HG02678 (cell line): ENCODE measurements around the gene HTR4.
"Not testable (repeated sequence)": the region's sequence is repeated elsewhere in the genome, so short reads cannot be mapped to it uniquely, and the experiment has no call there.

Experiments used
- ATAC-seq: cut with Tn5 transposase; IDR thresholded peaks from one replicate; pipeline ENCODE4 v1.9.1; 2021; ENCODE audit warnings: mild to moderate bottlenecking, moderate library complexity; ENCODE audit not compliant: unreplicated experiment

HTR4 gene

DNA sequence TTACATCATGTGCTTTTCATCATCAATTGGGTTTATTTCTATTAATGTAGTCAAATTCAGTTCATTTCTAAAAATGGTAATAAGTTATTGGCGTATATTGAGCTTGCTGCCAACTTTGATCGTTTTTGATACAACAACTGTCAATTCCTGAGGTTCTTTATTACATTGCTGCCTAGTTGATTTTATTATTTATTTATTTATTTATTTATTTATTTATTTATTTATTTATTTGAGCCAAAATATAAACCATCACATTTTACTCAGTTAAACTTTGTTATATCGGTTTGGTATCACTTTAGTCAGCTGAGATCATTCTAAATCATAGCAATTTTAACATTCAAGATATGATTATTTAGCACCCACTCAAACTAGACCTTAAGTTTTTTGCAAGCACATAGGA lies 170.6 kb downstream of the HTR4 start:
- ATAC-seq: no peak

DNA sequence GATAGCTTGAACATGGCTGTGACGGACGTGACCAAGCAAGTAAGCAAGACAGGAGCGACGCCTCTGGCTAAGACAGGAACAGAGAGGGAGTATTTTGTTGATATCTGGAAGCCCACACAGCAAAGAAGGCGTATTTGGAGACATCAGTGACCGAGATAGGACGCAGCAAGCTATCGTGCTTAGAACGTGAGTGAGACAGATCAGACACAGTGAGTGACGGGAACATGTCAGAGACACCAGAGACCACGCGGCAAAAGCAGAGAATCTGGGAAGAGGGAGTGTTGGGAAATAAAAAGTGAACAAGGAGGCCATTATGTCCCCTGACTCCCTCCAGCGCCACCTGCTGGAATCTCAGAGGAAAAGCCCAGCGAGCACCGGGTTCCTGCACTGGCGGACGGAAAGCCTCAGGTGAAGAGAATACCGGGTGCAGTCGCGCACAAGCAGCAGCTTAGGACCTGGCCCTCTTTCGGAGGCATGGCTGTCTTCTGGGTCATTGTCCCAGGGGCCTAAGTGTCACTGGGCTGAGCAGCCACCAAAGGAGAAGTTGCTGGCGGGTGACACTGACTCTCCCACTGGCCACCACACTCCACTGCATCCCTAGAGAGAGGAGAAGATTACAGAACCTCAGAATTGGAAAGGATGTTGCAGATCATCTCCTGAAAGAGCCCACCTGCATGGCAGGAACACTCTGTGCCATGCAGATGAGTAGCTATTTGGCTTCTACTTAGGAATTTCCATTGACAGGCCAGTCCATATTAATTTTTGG lies 171.4 kb downstream of the HTR4 start:
- peak; percentile 79 for ATAC-seq

DNA sequence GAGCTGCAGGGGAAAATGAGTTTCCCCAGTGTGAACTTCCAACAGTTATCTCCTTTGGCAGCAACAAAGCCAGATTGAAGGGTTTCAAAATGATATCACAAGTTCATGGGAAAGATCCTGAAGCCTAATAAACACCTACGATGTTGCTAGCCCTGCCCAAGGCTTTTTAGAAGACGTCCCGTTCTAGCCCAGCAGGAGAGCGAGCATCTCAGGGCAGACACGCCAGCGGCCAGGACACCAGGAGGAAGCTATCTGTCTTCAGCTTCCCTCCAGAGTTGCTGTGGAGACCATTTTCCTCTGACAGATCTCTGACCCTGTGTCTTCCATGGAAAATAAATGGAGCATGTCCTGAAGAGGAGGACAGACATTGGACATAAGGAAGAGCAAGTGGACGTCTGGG lies 172.1 kb downstream of the HTR4 start:
- no peak for ATAC-seq

DNA sequence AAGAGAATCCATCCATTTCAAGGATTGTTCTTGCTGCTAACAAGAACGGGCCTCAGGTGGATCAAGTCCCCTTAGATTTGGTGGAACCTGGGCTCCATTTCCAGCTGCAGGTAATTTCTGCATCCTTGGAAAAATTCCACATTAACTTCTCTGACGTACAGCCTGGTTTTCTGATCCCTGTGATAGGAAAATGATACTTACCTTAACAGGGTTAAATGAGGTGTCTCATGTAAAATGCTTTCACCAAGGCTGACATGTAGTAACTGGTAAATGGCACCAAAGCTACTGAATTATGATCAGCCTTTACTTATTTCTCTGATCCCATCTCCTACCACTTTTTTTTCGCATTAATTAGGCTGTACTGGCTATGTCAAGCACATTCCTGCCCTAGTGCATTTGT lies 176.9 kb downstream of the HTR4 start:
- no peak for ATAC-seq

DNA sequence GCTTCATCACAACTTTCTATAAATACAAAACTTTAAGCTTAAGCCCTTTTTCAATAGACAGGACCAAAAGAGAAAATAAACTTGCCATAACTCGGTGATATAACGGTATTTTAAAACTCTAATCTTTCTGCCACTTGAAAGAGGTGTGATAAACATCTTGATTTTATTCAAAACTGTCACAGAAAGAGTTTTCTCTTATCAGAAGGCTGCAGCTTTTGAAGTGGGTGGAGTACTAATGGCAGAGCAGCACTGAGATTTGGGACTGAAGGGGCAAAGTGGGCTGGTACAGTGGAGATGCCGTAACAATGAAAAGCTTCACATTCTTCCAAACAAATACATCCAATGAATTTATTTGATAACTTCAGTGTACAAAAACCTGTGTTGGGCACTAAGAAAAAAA lies 178.0 kb downstream of the HTR4 start:
- ATAC-seq: no peak

DNA sequence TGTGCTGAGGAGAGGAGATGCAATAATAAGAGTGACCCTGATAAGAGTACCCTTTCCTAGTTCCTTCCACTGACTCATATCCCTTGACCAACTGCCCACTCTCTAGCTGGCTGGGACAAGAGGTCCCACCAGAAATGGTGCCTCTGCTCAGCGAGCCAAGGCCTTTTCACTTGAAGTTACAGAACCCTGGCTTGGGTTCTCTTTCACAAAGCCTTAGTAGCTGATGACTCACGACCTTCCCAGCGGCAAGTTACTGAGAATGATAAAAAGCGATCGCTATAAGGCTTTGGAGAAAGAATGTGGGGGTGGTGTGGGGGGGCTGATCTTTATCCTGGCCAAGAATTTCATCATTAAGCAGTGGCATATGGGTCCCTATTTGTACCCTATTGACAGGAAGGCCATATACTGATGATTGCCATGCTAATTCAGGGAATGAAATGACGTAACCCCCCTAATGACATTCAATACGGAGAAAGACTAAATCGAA lies 180.3 kb downstream of the HTR4 start:
- no peak for ATAC-seq

DNA sequence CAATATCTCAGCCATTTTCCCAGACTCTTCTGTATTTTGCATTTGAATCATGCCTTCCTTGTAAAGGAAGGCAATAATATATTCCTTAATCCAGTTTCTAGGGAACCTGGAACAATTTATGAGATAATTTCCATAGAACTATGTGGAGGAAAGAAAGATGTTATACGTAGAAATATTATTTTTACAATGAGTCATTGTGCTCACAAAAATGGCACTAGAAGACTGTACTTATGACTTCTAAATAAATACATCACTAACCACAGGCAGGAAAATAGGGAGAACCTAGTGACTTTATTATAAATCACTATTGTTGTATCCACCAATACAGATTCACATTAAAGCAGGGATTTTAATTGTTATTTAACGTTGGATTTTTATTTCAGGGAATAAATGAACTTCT lies 182.9 kb downstream of the HTR4 start:
- ATAC-seq: no peak

DNA sequence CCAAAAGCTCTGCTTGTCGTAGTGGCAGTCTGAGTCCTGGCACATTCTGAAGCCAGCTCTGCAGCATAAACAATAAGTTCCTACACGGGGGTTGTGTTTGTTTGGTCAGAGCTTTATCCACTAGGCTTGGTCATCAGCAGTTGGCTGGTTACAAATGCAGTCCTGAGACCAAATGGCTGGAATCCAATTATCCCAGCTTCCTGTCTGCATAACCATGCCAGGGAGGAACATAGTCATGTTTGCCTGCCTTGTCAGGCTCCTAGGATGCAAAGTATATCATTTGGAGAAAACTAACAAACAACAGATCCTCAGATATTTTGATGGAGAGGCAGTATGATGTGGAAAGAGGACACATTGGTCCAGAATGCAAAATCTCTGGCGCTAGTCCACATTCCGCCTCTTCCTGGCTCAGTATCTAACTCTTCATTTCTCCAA lies 184.8 kb downstream of the HTR4 start:
- ATAC-seq: no peak

DNA sequence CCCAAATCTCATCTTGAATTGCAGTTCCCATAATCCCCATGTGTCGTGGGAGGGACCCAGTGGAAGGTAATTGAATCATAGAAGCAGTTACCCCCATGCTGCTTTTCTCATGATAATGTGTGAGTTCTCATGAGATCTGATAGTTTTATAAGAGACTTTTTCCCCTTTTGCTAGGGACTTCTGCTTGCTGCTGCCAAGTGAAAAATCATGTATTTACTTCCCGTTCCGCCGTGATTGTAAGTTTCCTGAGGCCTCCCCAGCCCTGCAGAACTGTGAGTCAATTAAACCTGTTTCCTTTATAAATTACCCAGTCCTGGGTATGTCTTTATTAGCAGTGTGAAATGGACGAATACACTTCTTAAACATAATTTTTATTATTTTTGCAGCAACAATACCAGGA lies 185.6 kb downstream of the HTR4 start:
- not testable (repeated sequence) for ATAC-seq

DNA sequence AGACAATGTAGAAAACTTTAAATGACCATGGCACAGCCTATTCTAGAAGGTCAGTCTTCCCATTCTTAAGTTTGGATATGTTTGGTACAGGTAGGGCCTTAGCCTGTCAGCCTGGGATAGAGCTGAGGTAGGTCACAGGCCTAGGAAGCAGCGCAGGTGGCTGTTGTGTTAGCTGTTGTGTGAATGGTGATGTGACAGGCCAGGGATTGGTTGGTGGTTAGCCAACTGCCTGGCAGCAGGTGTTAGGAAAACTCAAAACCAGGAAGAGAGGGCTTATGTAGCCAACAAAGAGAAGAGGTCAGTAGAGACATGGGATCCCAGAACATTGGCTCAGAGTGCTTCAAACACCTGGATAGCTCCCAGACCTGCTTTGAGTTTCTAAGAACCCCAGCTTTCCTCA lies 186.4 kb downstream of the HTR4 start:
- ATAC-seq: no peak

DNA sequence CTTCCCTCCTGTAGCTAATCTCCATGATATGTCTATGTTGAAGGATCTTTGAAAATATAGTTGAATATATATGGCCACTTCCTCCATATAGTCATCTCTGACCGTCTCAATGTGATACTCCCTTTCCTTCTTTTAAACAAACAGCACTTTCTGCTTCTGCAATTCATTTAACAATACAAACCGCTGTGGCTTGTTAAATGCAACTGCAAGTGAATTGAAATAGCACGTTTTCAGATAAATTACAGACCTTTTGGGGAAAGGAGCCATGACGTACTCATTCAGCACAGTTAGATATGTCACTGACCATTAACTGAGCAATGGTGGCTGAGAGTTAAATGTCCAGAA lies 188.1 kb downstream of the HTR4 start:
- ATAC-seq: no peak

DNA sequence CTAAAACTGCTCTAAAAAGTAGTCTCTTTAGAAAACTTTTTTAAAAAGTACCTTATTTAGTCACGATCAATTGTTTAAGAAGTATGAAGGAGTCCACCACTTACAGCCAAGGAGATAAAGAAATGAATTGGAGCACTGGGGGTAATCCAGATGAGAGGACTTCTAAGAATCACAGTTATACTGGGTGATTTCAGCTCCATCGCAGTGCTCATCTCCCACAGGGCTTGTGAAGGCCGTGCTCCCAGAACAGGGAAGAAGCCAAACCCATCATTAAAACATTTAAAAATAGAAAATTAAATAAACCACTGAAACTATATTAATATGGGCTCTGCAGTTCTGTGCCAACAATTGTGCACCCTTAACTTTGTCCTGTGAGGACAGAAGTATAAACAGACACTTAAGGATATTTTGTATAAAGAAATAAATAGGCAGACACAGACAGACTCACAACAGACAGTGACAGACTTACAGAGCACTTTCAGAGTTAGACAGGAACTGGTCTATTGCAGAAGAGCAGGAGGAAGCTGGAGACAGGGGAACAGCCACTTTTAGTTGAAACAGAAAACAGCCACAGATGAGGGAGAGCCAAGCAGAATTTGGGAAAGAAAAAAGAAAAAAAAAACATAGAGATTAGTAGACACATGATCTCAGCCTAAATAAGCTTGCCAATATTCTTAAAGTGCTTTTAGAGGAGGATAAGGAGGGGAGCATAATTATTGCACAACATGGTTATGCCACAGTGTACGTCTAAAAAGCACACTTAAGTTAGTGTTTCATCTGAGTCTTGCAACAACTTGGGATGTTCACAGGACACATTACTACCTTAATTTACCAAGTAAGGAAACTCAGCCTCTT lies 188.7 kb downstream of the HTR4 start:
- ATAC-seq: no peak

DNA sequence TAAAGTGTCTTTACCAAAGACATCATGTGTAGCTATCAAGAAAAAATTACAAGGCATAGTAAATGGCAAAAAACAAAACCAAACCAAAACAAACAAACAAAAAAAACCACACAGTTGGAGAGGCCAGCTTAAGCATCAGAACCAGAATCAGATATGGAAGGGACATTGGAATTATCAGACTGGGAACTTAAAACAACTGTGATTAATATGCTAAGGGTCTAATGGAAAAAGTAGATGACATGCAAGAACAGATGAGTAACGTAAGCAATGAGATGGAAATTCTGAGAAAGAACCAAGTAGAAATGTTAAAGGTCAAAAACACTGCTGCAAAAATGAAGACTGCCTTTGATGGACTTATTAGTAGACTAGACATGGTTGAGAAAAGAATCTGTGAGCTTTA lies 194.7 kb downstream of the HTR4 start:
- ATAC-seq: no peak

DNA sequence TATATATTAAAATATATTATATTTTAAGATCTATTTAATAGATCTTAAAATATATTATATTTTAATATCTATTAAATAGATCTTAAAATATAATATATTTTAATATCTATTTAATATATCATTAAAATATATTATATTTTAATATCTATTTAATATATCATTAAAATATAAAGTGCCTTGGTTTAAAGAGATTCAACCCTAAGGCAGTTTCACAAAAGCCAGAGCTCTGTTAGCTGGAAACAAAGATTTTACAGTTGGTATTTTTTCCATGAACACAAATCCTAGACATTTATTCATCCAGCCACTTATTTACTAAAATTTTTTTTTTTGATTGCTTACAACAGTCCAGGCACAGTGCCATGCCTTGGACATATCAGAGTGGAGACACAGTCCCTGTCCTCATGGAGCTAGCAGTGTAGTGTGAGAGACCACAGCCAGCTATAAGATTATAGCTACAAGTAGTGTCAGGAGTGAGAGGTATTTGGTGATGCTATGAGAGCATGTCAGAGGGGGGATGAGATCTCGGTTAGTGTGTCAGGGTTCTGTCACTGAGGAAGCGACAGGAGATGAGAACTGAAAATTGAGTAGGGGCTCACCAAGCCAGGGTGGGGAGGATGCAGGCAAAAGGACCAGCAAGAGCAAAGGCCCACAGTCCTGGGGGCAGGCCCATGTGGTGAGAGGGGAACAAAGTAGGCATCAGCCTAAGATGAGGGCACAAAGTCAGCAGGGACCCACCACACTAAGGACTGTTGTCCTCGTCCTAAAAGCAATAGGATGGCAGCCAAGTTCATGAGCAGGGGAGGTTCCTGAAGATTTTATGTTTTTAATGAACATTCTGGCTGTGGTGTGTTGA lies 196.1 kb downstream of the HTR4 start:
- ATAC-seq: no peak

DNA sequence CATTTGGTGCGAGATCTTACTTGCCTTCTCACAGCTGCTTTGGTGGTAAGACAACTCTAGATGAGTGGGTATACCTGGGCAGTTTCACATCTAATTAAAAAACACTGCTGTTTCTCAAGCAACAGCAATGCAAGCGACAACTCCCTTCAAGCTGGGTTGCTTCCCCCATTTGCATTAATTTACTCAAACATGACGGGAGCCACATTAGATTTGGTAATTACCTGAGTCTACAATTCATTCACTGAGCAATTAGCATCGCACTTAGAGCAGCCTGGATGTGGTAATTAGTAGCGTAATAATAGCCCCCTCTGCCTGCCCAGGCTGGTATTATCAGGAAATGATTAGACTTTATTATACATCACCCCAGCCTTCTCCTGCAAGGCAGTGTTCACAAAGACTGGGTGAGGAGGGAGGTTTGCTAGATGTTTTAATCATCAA lies 197.1 kb downstream of the HTR4 start:
- peak; percentile 68 for ATAC-seq

DNA sequence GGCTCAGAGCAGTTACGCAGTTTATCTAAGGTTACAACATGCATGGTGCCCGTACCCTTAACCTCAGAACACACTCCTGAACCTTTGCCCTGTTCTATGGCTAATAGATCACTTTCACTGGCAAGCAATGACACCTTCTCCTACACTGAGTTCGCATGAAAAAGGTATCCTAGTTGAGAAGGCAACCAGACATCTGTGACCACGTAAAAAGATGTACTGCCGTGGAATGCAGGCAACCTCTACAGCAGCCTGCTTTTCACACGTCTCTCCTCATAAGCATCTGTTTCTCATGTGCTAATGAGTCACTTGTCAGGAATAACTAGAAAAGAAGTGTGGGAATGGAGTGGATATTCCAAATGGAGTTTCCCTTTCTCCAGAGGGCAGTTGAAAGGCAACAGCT lies 199.1 kb downstream of the HTR4 start:
- no peak for ATAC-seq

DNA sequence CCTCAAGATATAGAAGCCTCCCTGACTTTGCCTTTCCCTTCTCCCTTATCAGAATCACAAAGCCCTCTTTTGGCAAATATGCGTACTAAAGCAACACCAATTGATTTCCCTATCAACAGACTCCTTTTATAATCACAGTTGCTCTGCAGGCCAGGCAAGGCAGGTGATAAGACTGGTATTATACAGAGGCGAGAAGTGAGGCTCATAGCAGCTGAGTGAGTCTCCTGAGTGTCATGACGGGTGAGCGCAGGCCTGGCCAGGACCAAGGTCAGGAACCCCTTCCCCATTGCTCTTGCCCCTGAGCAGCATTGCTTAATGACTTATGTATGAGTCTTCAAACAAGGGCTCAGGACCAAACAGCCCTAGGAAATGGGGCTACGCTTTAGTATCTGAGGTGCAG lies 199.8 kb downstream of the HTR4 start:
- no peak for ATAC-seq

DNA sequence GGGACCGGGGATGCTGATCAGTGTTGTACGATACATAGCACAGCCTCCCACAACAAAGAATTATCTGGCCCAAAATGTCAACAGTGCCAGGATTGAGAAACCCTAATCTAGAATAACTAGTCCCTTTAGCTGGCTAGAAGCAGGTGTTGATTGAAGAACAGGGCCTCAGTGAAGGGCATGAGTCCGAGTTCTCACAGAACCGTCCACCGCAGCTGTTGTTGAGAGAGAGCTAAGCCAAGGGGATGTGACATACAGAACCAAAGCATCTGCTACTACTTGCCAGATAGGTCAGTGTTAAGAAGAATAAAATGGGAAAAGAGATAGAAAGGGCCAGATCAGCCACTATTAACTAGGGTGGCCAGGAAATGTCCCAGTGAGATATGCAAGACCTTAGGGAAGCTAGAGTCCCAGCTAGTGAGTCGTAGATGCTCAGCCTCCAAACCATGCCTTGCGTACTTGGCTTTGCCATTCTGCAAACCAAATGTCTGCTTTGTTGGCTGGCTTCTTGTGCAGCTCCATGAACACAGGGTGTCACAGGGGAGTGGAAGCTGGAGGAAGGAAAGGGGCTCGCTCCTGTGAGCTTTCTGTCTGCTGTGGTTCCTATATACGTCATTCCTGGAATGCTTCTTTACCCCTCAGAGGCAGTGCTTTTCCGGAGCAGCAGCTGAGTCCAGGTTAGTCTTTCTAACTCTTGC lies 201.7 kb downstream of the HTR4 start:
- no peak for ATAC-seq

DNA sequence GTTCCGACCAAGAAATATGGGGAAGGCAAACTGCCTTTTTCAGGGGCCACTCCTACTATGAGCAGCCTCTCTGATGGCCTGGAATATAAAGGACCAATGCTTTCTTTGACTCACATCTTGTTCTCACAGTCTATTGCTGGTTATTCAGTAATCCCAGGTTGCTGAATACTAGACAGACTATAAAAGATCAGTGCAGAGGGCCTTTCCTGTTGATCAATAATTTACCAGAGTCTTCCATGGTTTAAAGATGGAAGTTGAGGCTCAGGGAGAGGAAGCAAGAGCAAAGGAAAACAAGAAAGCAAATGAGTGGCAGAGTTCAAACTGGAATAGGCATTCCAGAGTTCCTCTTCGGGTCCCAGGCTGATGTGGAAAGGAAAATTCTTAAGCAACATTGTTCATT lies 207.7 kb downstream of the HTR4 start:
- no peak for ATAC-seq

DNA sequence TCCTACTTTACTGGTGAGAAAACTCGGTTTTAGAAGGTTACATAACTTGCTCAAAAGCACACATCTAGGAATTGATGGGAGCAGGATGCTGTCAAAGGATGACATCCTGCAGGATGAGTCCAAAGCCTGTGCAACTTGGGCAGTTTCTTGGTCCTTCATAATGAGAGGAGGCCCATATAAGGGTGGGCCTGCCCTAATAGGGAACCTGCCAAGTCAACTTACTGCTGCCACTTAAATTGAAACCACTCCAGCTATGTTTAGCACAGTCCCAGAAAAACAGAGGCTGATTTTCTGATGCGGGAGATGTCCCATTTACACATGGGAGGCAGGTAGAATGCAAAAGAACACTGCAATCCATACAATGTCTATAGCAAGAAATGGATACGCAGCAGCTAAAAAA lies 208.7 kb downstream of the HTR4 start:
- no peak for ATAC-seq

DNA sequence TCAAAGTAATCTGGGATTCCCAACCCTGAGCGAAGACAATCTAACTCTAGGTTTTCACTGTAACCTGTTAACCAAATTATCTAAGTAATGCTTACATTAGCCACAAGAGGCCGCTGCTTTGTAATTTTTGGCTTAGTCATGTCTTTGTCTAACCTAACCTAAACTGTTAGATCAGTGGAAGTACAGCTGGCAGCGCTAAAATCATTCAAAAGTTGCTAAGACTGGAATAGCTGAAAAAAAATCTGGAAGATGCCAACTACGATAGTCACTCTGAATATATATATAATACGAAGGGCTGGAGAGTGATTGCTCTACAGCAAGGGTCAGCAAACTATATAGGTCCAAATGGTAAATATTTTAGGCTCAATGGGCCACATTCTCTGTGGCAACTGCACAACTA lies 210.3 kb downstream of the HTR4 start:
- peak; percentile 84 for ATAC-seq
